Neuron (in vitro differentiated cells): ENCODE data around the gene ADCY2.

Source experiments
- H2AFZ ChIP-seq: one replicate; pipeline ENCODE4 v1.6.1; 2013; ENCODE audit warnings: low read depth, mild to moderate bottlenecking, inconsistent platforms, low read length, moderate library complexity
- H3K27me3 ChIP-seq: one replicate; pipeline ENCODE4 v1.6.1; 2013; ENCODE audit warnings: low read length; ENCODE audit not compliant: insufficient read depth
- H3K36me3 ChIP-seq: one replicate; pipeline ENCODE4 v1.6.1; 2013; ENCODE audit warnings: low read length; ENCODE audit not compliant: insufficient read depth
- H3K4me1 ChIP-seq: one replicate; pipeline ENCODE4 v1.6.1; 2013; ENCODE audit warnings: low read length; ENCODE audit not compliant: insufficient read depth
- H3K4me3 ChIP-seq: 2 replicates; pipeline ENCODE4 v1.5.1; 2013; ENCODE audit warnings: mild to moderate bottlenecking, low read length, moderate library complexity
- H3K9me3 ChIP-seq: one replicate; pipeline ENCODE4 v1.6.1; 2013; ENCODE audit warnings: low read length

ADCY2 gene

GRCh38 chr5:7644723-7645122 is 248.8 kb downstream of the ADCY2 start:
- H3K9me3 ChIP-seq, result no peaks in the 10 kb centered on the region
- H3K27me3 ChIP-seq, result no peaks in the 10 kb centered on the region
- no peak overlapping the region for H3K4me3 ChIP-seq
- no peaks in the 10 kb centered on the region for H3K36me3 ChIP-seq
- H3K4me1 ChIP-seq, result no peaks in the 10 kb centered on the region
- no peak overlapping the region for H2AFZ ChIP-seq

- Histone ChIP-seq H3K4me1 (no peaks in the 10 kb centered on the region), H3K36me3 (no peaks in the 10 kb centered on the region), H3K9me3 (no peaks in the 10 kb centered on the region), H3K4me3 (no peak overlapping the region), H3K27me3 (no peaks in the 10 kb centered on the region), H2AFZ (no peak overlapping the region)
Observed at GRCh38 chr5:7650755-7651154, 254.8 kb downstream of the ADCY2 start.

GRCh38 chr5:7653046-7653445 is 257.1 kb downstream of the ADCY2 start:
- Histone ChIP-seq H3K27me3 (no peaks in the 10 kb centered on the region), H3K36me3 (no peaks in the 10 kb centered on the region), H3K4me3 (no peak overlapping the region), H2AFZ (no peak overlapping the region), H3K4me1 (no peaks in the 10 kb centered on the region), H3K9me3 (no peaks in the 10 kb centered on the region)

GRCh38 chr5:7657153-7657552 is 261.2 kb downstream of the ADCY2 start:
- Histone ChIP-seq H3K9me3 (no peaks in the 10 kb centered on the region), H3K4me3 (no peak overlapping the region), H2AFZ (no peak overlapping the region), H3K4me1 (no peaks in the 10 kb centered on the region), H3K36me3 (no peaks in the 10 kb centered on the region), H3K27me3 (no peaks in the 10 kb centered on the region)

GRCh38 chr5:7659420-7659819 is 263.5 kb downstream of the ADCY2 start:
- no peaks in the 10 kb centered on the region for H3K9me3 ChIP-seq
- H3K27me3 ChIP-seq, result no peaks in the 10 kb centered on the region
- H3K4me3 ChIP-seq, result no peak overlapping the region

DNA sequence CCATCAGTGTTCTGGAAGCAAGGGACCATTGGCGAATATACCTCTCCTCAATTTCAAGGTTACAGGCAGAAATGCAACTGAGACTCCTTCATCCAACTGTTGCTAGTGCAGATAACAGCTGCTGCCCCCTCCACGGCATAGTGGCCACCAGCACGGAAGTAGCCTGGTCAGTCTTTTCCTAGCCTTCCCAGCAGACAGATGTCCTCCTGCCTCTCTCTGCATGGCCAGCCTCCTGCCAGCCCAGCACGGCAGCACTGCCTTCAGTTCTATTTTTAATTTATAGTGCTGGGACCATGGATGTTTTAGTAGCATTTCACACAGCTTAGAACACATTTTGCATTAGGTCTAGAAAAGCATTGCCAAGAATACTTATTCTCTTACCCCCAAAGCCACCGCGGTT is 266.4 kb downstream of the ADCY2 start:
- Histone ChIP-seq H2AFZ (no peak overlapping the region), H3K4me1 (no peaks in the 10 kb centered on the region), H3K4me3 (no peak overlapping the region), H3K36me3 (no peaks in the 10 kb centered on the region), H3K9me3 (peaks cover 3% of the 10 kb centered on the region), H3K27me3 (no peaks in the 10 kb centered on the region)

More at GRCh38 chr5:7659420-7659819, 263.5 kb downstream of the ADCY2 start:
- Histone ChIP-seq H3K36me3 (no peaks in the 10 kb centered on the region), H2AFZ (no peak overlapping the region), H3K4me1 (no peaks in the 10 kb centered on the region)

GRCh38 chr5:7663808-7664207 is 267.9 kb downstream of the ADCY2 start:
- Histone ChIP-seq H3K27me3 (no peaks in the 10 kb centered on the region), H2AFZ (no peak overlapping the region), H3K4me3 (no peak overlapping the region), H3K4me1 (no peaks in the 10 kb centered on the region), H3K9me3 (peaks cover 3% of the 10 kb centered on the region), H3K36me3 (no peaks in the 10 kb centered on the region)

GRCh38 chr5:7664208-7664607 is 268.3 kb downstream of the ADCY2 start:
- Histone ChIP-seq H3K4me1 (no peaks in the 10 kb centered on the region), H3K9me3 (peaks cover 3% of the 10 kb centered on the region), H3K27me3 (no peaks in the 10 kb centered on the region), H2AFZ (no peak overlapping the region), H3K4me3 (no peak overlapping the region), H3K36me3 (no peaks in the 10 kb centered on the region)

GRCh38 chr5:7667216-7667767 is 271.4 kb downstream of the ADCY2 start:
- Histone ChIP-seq H2AFZ (no peak overlapping the region), H3K4me1 (peaks cover 16% of the 10 kb centered on the region), H3K27me3 (no peaks in the 10 kb centered on the region), H3K36me3 (no peaks in the 10 kb centered on the region), H3K4me3 (no peak overlapping the region), H3K9me3 (peaks cover 6% of the 10 kb centered on the region)

DNA sequence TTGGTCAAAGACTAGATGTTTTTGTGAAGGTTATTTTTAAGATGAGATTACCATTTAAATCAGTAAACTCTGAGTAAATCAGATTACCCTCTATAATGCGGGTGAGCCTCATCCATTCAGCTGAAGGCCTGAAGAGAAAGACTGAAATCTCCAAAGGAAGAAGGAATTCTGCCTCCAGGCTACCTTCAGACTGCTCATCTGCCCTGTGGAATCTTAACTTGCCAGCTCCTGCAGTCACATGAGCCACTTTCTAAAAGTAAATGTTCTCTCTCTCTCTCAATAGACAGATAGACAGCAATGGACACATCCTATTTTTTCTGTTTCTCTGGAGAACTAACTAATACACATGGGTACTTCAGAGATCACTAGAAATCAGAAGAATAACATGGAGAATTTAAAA is 272.2 kb downstream of the ADCY2 start:
- Histone ChIP-seq H3K4me1 (peaks cover 16% of the 10 kb centered on the region), H2AFZ (no peak overlapping the region), H3K9me3 (peaks cover 6% of the 10 kb centered on the region), H3K4me3 (no peak overlapping the region), H3K36me3 (no peaks in the 10 kb centered on the region), H3K27me3 (no peaks in the 10 kb centered on the region)

GRCh38 chr5:7668627-7669026 is 272.7 kb downstream of the ADCY2 start:
- Histone ChIP-seq H3K9me3 (peaks cover 6% of the 10 kb centered on the region), H3K4me3 (no peak overlapping the region), H3K4me1 (peaks cover 16% of the 10 kb centered on the region), H3K27me3 (no peaks in the 10 kb centered on the region), H3K36me3 (no peaks in the 10 kb centered on the region), H2AFZ (no peak overlapping the region)

DNA sequence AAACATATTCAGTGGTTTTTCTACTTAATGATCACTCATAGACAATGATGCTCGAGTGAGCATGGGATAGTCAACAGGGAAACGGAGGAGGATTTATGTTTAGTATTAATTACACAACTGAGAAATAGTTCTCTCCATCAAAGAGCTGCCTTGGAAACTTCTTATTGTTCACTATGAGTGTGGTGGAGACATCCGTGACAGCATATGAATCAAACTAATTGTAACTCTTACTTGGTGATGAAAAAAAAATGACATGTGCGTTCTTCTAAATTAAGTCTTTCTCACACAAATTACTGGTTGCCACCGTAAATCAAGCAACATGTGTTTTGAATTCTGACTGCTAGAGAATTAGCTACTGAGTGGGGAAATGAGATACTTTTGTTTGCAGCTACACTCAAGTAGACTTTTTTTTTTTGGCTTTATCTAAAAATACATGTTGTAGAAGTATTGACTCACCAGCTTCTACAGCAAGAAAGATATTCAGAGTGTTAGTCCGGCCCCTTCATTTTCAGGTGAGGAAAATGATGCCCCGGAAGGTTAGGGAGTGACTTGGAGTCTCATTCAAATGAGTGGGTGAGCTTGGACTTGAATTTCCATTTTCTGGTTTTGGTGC is 275.5 kb downstream of the ADCY2 start:
- Histone ChIP-seq H2AFZ (peak overlapping the region; percentile 1), H3K9me3 (peaks cover 6% of the 10 kb centered on the region), H3K27me3 (no peaks in the 10 kb centered on the region), H3K4me1 (peaks cover 16% of the 10 kb centered on the region), H3K36me3 (no peaks in the 10 kb centered on the region), H3K4me3 (no peak overlapping the region)

GRCh38 chr5:7673658-7674057 is 277.7 kb downstream of the ADCY2 start:
- H3K36me3 ChIP-seq, result no peaks in the 10 kb centered on the region
- no peaks in the 10 kb centered on the region for H3K27me3 ChIP-seq
- H3K4me3 ChIP-seq, result no peak overlapping the region
- peaks cover 3% of the 10 kb centered on the region for H3K9me3 ChIP-seq
- peaks cover 16% of the 10 kb centered on the region for H3K4me1 ChIP-seq
- no peak overlapping the region for H2AFZ ChIP-seq

- Histone ChIP-seq H2AFZ (no peak overlapping the region), H3K4me3 (no peak overlapping the region), H3K9me3 (no peaks in the 10 kb centered on the region), H3K4me1 (peaks cover 17% of the 10 kb centered on the region), H3K27me3 (no peaks in the 10 kb centered on the region), H3K36me3 (no peaks in the 10 kb centered on the region)
Observed at GRCh38 chr5:7676455-7676854, 280.5 kb downstream of the ADCY2 start.
